ENCODE measurements around the gene ALDH5A1.
A peak's percentile ranks its signal among the peaks of the same experiment; 100 is the strongest.

Gene ALDH5A1

GRCh38 chr6:24517659-24518543, 23.1 kb downstream of the ALDH5A1 start:
- no CpG with 5 or more reads among the region's 4 CpGs for WGBS, 2 donors (ENCODE audit: extremely low coverage in 2 of 2, insufficient read length in 2 of 2, insufficient replicate concordance in 1 of 2)
- H2BK5ac ChIP-seq (ENCODE audit: low read length) = no peak overlapping the region

GRCh38 chr6:24520929-24521546, 26.3 kb downstream of the ALDH5A1 start:
- Histone ChIP-seq H3K9ac (ENCODE audit: low read depth, low read length, poor library complexity) (no peak overlapping the region), H3K23ac (ENCODE audit: low read depth, low read length, poor library complexity) (no peak overlapping the region), H3K4me3 (ENCODE audit: low read length in 2 of 2) (no peak overlapping the region), H4K91ac (ENCODE audit: low read depth, low read length, poor library complexity) (no peak overlapping the region), H3K4me1 (ENCODE audit: control insufficient read depth in 2 of 2, insufficient read depth in 1 of 2, low read depth in 1 of 2, low read length in 2 of 2) (peaks cover 2 to 15% of the 10 kb centered on the region in 2 donors), H4K8ac (ENCODE audit: low read depth, low read length) (no peak overlapping the region), H3K79me1 (ENCODE audit: low read depth, low read length) (no peaks in the 10 kb centered on the region), H3K18ac (ENCODE audit: low read length) (no peak overlapping the region), H2AK5ac (ENCODE audit: low read depth, low read length) (no peak overlapping the region), H3K27me3 (ENCODE audit: control insufficient read depth in 3 of 3, insufficient read depth in 3 of 3, low read depth in 1 of 3, low read length in 3 of 3) (no peaks in the 10 kb centered on the region), H3K9me3 (replicated peaks in 1 of 2; ENCODE audit: control insufficient read depth in 2 of 2, insufficient read depth in 1 of 2, low read depth in 1 of 2, low read length in 2 of 2) (no peaks in the 10 kb centered on the region), H2BK12ac (ENCODE audit: low read length) (no peak overlapping the region), H3K36me3 (replicated peaks in 1 of 2; ENCODE audit: control insufficient read depth in 2 of 2, insufficient read depth in 2 of 2, low read length in 2 of 2) (no peaks in the 10 kb centered on the region), H3K27ac (replicated peaks; ENCODE audit: low read length) (no peak overlapping the region), H3K14ac (ENCODE audit: low read length) (no peak overlapping the region), H2BK5ac (ENCODE audit: low read length) (no peak overlapping the region), H2BK15ac (ENCODE audit: low read length) (no peak overlapping the region), H3K4ac (ENCODE audit: low read length) (no peak overlapping the region), H2BK120ac (ENCODE audit: low read depth, low read length) (no peak overlapping the region), H2AFZ (ENCODE audit: low read length) (no peak overlapping the region), H3K4me2 (ENCODE audit: insufficient read depth, low read length, poor library complexity, severe bottlenecking) (no peak overlapping the region)
- WGBS, 2 donors (ENCODE audit: extremely low coverage in 2 of 2, insufficient read length in 2 of 2, insufficient replicate concordance in 1 of 2) = no CpG with 5 or more reads among the region's 6 CpGs
- no peak for DNase-seq (ENCODE audit: low spot score)

More at GRCh38 chr6:24517659-24518543, 23.1 kb downstream of the ALDH5A1 start:
- no peak overlapping the region for H2AK5ac ChIP-seq (ENCODE audit: low read depth, low read length)
- H3K18ac ChIP-seq (ENCODE audit: low read length) = no peak overlapping the region
- no peak overlapping the region for H4K91ac ChIP-seq (ENCODE audit: low read depth, low read length, poor library complexity)
- no peaks in the 10 kb centered on the region for H3K27me3 ChIP-seq (ENCODE audit: control insufficient read depth in 3 of 3, insufficient read depth in 3 of 3, low read depth in 1 of 3, low read length in 3 of 3)
- H2BK120ac ChIP-seq (ENCODE audit: low read depth, low read length) = no peak overlapping the region
- peaks cover 0 to 2% of the 10 kb centered on the region in 2 donors for H3K9me3 ChIP-seq (replicated peaks in 1 of 2; ENCODE audit: control insufficient read depth in 2 of 2, insufficient read depth in 1 of 2, low read depth in 1 of 2, low read length in 2 of 2)
- no peak overlapping the region for H3K4me3 ChIP-seq (ENCODE audit: low read length in 2 of 2)
- no peak overlapping the region for H3K27ac ChIP-seq (replicated peaks; ENCODE audit: low read length)
- peak overlapping the region; percentile 51 for H2AFZ ChIP-seq (ENCODE audit: low read length)
- H3K4me1 ChIP-seq (ENCODE audit: control insufficient read depth in 2 of 2, insufficient read depth in 1 of 2, low read depth in 1 of 2, low read length in 2 of 2) = peaks cover 2 to 15% of the 10 kb centered on the region in 2 donors
- no peak overlapping the region for H4K8ac ChIP-seq (ENCODE audit: low read depth, low read length)
- H3K4ac ChIP-seq (ENCODE audit: low read length) = no peak overlapping the region
- no peak overlapping the region for H3K14ac ChIP-seq (ENCODE audit: low read length)
- no peak overlapping the region for H2BK12ac ChIP-seq (ENCODE audit: low read length)
- no peak overlapping the region for H3K4me2 ChIP-seq (ENCODE audit: insufficient read depth, low read length, poor library complexity, severe bottlenecking)
- H3K79me1 ChIP-seq (ENCODE audit: low read depth, low read length) = no peaks in the 10 kb centered on the region
- H3K9ac ChIP-seq (ENCODE audit: low read depth, low read length, poor library complexity) = no peak overlapping the region
- peaks cover 0 to 17% of the 10 kb centered on the region in 2 donors for H3K36me3 ChIP-seq (replicated peaks in 1 of 2; ENCODE audit: control insufficient read depth in 2 of 2, insufficient read depth in 2 of 2, low read length in 2 of 2)
- H2BK15ac ChIP-seq (ENCODE audit: low read length) = no peak overlapping the region
- no peak overlapping the region for H3K23ac ChIP-seq (ENCODE audit: low read depth, low read length, poor library complexity)
- no peak for DNase-seq (ENCODE audit: low spot score)

GRCh38 chr6:24522228-24523176, 27.7 kb downstream of the ALDH5A1 start:
- H3K4ac ChIP-seq (ENCODE audit: low read length) = no peak overlapping the region
- no peaks in the 10 kb centered on the region for H3K27me3 ChIP-seq (ENCODE audit: control insufficient read depth in 3 of 3, insufficient read depth in 3 of 3, low read depth in 1 of 3, low read length in 3 of 3)
- no peak overlapping the region for H2AK5ac ChIP-seq (ENCODE audit: low read depth, low read length)
- H3K79me1 ChIP-seq (ENCODE audit: low read depth, low read length) = no peaks in the 10 kb centered on the region
- H2BK12ac ChIP-seq (ENCODE audit: low read length) = no peak overlapping the region
- H3K4me1 ChIP-seq (ENCODE audit: control insufficient read depth in 2 of 2, insufficient read depth in 1 of 2, low read depth in 1 of 2, low read length in 2 of 2) = peaks cover 2 to 13% of the 10 kb centered on the region in 2 donors
- no peak overlapping the region for H3K14ac ChIP-seq (ENCODE audit: low read length)
- H3K36me3 ChIP-seq (replicated peaks in 1 of 2; ENCODE audit: control insufficient read depth in 2 of 2, insufficient read depth in 2 of 2, low read length in 2 of 2) = no peaks in the 10 kb centered on the region
- 100% methylated on average over 1 of the region's 13 CpGs; no CpG with 5 or more reads in 1 of the 2 donors for WGBS, 2 donors (ENCODE audit: extremely low coverage in 2 of 2, insufficient read length in 2 of 2, insufficient replicate concordance in 1 of 2)
- H3K27ac ChIP-seq (replicated peaks; ENCODE audit: low read length) = no peak overlapping the region
- H2BK15ac ChIP-seq (ENCODE audit: low read length) = no peak overlapping the region
- no peak overlapping the region for H3K9ac ChIP-seq (ENCODE audit: low read depth, low read length, poor library complexity)
- no peak overlapping the region for H3K4me2 ChIP-seq (ENCODE audit: insufficient read depth, low read length, poor library complexity, severe bottlenecking)
- no peak overlapping the region for H3K23ac ChIP-seq (ENCODE audit: low read depth, low read length, poor library complexity)
- DNase-seq (ENCODE audit: low spot score) = no peak
- H2AFZ ChIP-seq (ENCODE audit: low read length) = peak overlapping the region; percentile 73
- H4K91ac ChIP-seq (ENCODE audit: low read depth, low read length, poor library complexity) = no peak overlapping the region
- H2BK5ac ChIP-seq (ENCODE audit: low read length) = no peak overlapping the region
- no peak overlapping the region for H4K8ac ChIP-seq (ENCODE audit: low read depth, low read length)
- no peaks in the 10 kb centered on the region for H3K9me3 ChIP-seq (replicated peaks in 1 of 2; ENCODE audit: control insufficient read depth in 2 of 2, insufficient read depth in 1 of 2, low read depth in 1 of 2, low read length in 2 of 2)
- H3K4me3 ChIP-seq (ENCODE audit: low read length in 2 of 2) = no peak overlapping the region
- H3K18ac ChIP-seq (ENCODE audit: low read length) = no peak overlapping the region
- H2BK120ac ChIP-seq (ENCODE audit: low read depth, low read length) = no peak overlapping the region

Data from neuronal stem cell (in vitro differentiated cells).